Tibial artery (tissue), 4 donors: ENCODE results near the gene KIR2DL3.
"Not testable (repeated sequence)": the region's sequence is repeated elsewhere in the genome, so short reads cannot be mapped to it uniquely, and the experiment has no call there.

ENCODE experiments used
- DNase-seq, 2 donors: peaks; one replicate each; pipeline ENCODE4 v3.0.0-alpha.2; 2019
- H3K27ac ChIP-seq, 2 donors: fragments of 200-600 bp; sonication (generic) in 1 of 2; 1 replicate in 1 of 2; 2 replicates in 1 of 2; pipeline ENCODE4 v1.5.1; 2018 to 2019; ENCODE audit warnings: mild to moderate bottlenecking in 1 of 2
- H3K27me3 ChIP-seq, 2 donors: fragments of 200-600 bp; sonication (generic) in 1 of 2; one replicate each; pipeline versions ENCODE4 v1.5.1 to v1.6.0; 2016 to 2019
- H3K36me3 ChIP-seq, 3 donors: fragments of 200-600 bp; sonication (generic) in 2 of 3; one replicate each; pipeline ENCODE4 v1.5.1; 2016 to 2019; ENCODE audit warnings: mild to moderate bottlenecking in 2 of 3
- H3K4me1 ChIP-seq, 4 donors: fragments of 200-600 bp; sonication (generic) in 2 of 4; 1 replicate in 3 of 4; 2 replicates in 1 of 4; pipeline ENCODE4 v1.5.1; 2016 to 2019
- H3K4me3 ChIP-seq, 2 donors: fragments of 200-600 bp; sonication (generic) in 1 of 2; 1 replicate in 1 of 2; 2 replicates in 1 of 2; pipeline ENCODE4 v1.5.1; 2018 to 2019; ENCODE audit warnings: mild to moderate bottlenecking in 2 of 2
- H3K9me3 ChIP-seq, 3 donors: fragments of 200-600 bp; sonication (generic) in 1 of 3; one replicate each; pipeline ENCODE4 v1.5.1; 2016 to 2019
- intact Hi-C: fragments of 100-400 bp; cut with DNase I; formaldehyde crosslinking; loops from one replicate; pipeline ENCODE4 v1.15.0; 2023; ENCODE audit warnings: low total_unique reads

Gene KIR2DL3

GRCh38 chr19:54766464-54766863, 28.2 kb downstream of the KIR2DL3 start:
- H3K4me3 ChIP-seq, H3K4me1 ChIP-seq, H3K27me3 ChIP-seq, intact Hi-C loops, H3K9me3 ChIP-seq, H3K27ac ChIP-seq, DNase-seq, H3K36me3 ChIP-seq: not testable (repeated sequence)

GRCh38 chr19:54769646-54770045, 31.3 kb downstream of the KIR2DL3 start, which contains the start of gene KIR2DL1:
KIR2DL1 (plus strand) TSS chr19:54769793; CDS start chr19:54769851, 58 bp downstream.
- H3K4me3 ChIP-seq, H3K27me3 ChIP-seq, H3K36me3 ChIP-seq, DNase-seq, H3K4me1 ChIP-seq, H3K9me3 ChIP-seq, H3K27ac ChIP-seq: not testable (repeated sequence)
- intact Hi-C loops, result loop anchor here (5.0 kb wide), 1 partner anchor 78 kb away; no protein-coding TSS in a partner anchor

DNA sequence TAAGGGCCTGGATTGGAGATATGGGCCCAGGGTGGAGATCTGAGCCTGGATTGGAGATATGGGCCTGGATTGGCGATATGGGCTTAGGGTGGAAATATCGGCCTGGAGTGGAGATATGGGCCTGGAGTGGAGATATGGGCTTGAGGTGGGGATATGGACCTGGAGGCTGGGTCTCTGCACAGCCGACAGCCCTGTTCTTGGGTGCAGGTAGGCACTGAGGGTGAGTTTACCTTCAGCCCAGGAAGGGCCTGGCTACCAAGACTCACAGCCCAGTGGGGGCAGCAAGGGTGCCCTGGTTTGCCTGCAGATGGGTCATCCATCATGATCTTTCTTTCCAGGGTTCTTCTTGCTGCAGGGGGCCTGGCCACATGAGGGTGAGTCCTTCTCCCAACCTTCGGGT, 32.2 kb downstream of the KIR2DL3 start:
- not testable (repeated sequence) for H3K27ac ChIP-seq, H3K27me3 ChIP-seq, H3K36me3 ChIP-seq, H3K9me3 ChIP-seq, DNase-seq, H3K4me1 ChIP-seq, H3K4me3 ChIP-seq
- intact Hi-C loops, result loop anchor here (5.0 kb wide), 1 partner anchor 77 kb away; no protein-coding TSS in a partner anchor

- H3K27me3 ChIP-seq, H3K9me3 ChIP-seq, H3K36me3 ChIP-seq, DNase-seq, H3K4me3 ChIP-seq, H3K4me1 ChIP-seq, H3K27ac ChIP-seq: not testable (repeated sequence)
- intact Hi-C loops, result loop anchor here (5.0 kb wide), 1 partner anchor 76 kb away; no protein-coding TSS in a partner anchor
Measured at GRCh38 chr19:54771018-54771960, 33.0 kb downstream of the KIR2DL3 start.

DNA sequence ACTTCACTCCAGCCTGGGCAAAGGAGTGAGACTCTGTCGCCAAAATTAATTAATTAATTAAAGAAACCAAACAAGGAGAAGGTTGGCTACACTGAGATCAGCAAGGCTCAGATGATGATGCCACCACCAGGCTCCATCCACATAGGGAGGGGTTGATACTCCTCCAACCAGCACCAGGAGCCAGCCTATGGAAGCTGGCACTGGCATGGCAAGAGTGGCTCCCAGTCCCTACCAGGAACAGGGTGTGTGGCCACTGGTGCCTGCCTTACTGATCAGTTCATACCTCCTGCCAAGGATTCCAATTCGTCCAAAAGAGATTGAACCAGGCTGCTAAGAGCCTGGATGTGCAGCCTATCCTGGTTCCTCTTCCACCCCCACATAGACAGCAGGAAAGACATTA, 34.4 kb downstream of the KIR2DL3 start:
- intact Hi-C loops, result loop anchor here (5.0 kb wide), 1 partner anchor 75 kb away; no protein-coding TSS in a partner anchor
- H3K27ac ChIP-seq, result not testable (repeated sequence)

DNA sequence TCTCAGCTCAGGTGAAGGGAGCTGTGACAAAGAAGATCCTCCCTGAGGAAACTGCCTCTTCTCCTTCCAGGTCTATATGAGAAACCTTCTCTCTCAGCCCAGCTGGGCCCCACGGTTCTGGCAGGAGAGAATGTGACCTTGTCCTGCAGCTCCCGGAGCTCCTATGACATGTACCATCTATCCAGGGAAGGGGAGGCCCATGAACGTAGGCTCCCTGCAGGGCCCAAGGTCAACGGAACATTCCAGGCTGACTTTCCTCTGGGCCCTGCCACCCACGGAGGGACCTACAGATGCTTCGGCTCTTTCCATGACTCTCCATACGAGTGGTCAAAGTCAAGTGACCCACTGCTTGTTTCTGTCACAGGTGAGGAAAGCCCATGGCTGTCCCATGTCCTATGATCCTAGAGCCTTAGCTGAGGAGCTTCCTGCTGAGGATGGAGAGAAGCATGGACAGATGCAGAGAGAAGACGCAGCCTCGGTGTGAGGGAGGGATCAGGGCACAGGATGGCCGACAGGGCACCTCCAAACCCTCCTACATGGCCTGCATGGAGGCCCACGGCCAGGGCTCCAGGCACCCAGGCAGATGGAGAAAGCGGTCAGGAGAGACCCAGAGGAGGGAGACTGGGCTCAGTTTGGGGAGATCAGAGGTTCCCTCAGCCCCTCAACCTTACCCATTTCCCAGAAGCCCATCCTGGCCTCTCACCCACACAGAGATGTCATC, 36.9 kb downstream of the KIR2DL3 start:
- intact Hi-C loops, H3K9me3 ChIP-seq, H3K27me3 ChIP-seq, H3K4me1 ChIP-seq, H3K36me3 ChIP-seq, H3K27ac ChIP-seq, DNase-seq, H3K4me3 ChIP-seq: not testable (repeated sequence)

More for the DNA sequence above, 34.4 kb downstream of the KIR2DL3 start:
- not testable (repeated sequence) for H3K4me1 ChIP-seq, DNase-seq, H3K9me3 ChIP-seq, H3K27me3 ChIP-seq, H3K4me3 ChIP-seq, H3K36me3 ChIP-seq

DNA sequence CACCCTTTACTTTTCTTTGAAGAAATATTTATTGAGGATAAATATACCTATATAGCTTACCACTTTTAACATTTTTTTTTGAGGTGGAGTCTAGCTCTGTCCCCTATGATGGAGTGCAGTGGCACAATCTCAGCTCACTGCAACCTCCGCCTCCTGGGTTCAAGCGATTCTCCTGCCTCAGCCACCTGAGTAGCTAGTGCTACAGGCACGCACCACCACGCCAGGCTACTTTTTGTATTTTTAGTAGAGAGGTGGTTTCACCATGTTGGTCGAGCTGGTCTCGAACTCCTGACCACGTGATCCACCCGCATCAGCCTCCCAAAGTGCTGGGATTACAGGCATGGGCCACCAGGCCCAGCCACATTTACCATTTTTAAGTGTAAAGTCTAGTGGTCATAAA, 37.5 kb downstream of the KIR2DL3 start:
- H3K4me3 ChIP-seq, H3K27me3 ChIP-seq, H3K9me3 ChIP-seq, H3K27ac ChIP-seq, H3K4me1 ChIP-seq, H3K36me3 ChIP-seq, intact Hi-C loops, DNase-seq: not testable (repeated sequence)

GRCh38 chr19:54777851-54778250, 39.5 kb downstream of the KIR2DL3 start:
- DNase-seq, H3K27me3 ChIP-seq, H3K4me3 ChIP-seq, H3K4me1 ChIP-seq, H3K36me3 ChIP-seq, H3K9me3 ChIP-seq, H3K27ac ChIP-seq, intact Hi-C loops: not testable (repeated sequence)

- intact Hi-C loops, H3K36me3 ChIP-seq, DNase-seq: not testable (repeated sequence)
Measured at GRCh38 chr19:54778896-54779295, 40.6 kb downstream of the KIR2DL3 start.

GRCh38 chr19:54782916-54783315, 44.6 kb downstream of the KIR2DL3 start:
- intact Hi-C loops, H3K36me3 ChIP-seq, H3K27ac ChIP-seq, H3K27me3 ChIP-seq, DNase-seq, H3K4me3 ChIP-seq, H3K9me3 ChIP-seq, H3K4me1 ChIP-seq: not testable (repeated sequence)

More at GRCh38 chr19:54778896-54779295, 40.6 kb downstream of the KIR2DL3 start:
- H3K9me3 ChIP-seq, H3K27me3 ChIP-seq, H3K4me3 ChIP-seq, H3K27ac ChIP-seq, H3K4me1 ChIP-seq: not testable (repeated sequence)

- H3K27me3 ChIP-seq, H3K9me3 ChIP-seq, intact Hi-C loops, H3K27ac ChIP-seq, H3K4me3 ChIP-seq, DNase-seq, H3K4me1 ChIP-seq, H3K36me3 ChIP-seq: not testable (repeated sequence)
Measured at GRCh38 chr19:54786091-54786723, 47.9 kb downstream of the KIR2DL3 start.

DNA sequence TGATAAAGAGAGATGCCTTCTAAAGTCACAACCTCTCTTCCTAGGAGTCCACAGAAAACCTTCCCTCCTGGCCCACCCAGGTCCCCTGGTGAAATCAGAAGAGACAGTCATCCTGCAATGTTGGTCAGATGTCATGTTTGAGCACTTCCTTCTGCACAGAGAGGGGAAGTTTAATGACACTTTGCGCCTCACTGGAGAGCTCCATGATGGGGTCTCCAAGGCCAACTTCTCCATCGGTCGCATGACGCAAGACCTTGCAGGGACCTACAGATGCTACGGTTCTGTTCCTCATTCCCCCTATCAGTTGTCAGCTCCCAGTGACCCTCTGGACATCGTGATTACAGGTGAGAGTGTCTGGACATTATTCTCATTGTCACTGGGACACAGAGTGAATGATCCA, 49.8 kb downstream of the KIR2DL3 start:
- H3K4me3 ChIP-seq, H3K27me3 ChIP-seq, H3K4me1 ChIP-seq, H3K9me3 ChIP-seq, intact Hi-C loops, DNase-seq, H3K27ac ChIP-seq, H3K36me3 ChIP-seq: not testable (repeated sequence)
